ENCODE measurements around the gene ZNF576.
"Not testable (repeated sequence)": the region's sequence is repeated elsewhere in the genome, so short reads cannot be mapped to it uniquely, and the experiment has no call there.

ZNF576 gene

DNA sequence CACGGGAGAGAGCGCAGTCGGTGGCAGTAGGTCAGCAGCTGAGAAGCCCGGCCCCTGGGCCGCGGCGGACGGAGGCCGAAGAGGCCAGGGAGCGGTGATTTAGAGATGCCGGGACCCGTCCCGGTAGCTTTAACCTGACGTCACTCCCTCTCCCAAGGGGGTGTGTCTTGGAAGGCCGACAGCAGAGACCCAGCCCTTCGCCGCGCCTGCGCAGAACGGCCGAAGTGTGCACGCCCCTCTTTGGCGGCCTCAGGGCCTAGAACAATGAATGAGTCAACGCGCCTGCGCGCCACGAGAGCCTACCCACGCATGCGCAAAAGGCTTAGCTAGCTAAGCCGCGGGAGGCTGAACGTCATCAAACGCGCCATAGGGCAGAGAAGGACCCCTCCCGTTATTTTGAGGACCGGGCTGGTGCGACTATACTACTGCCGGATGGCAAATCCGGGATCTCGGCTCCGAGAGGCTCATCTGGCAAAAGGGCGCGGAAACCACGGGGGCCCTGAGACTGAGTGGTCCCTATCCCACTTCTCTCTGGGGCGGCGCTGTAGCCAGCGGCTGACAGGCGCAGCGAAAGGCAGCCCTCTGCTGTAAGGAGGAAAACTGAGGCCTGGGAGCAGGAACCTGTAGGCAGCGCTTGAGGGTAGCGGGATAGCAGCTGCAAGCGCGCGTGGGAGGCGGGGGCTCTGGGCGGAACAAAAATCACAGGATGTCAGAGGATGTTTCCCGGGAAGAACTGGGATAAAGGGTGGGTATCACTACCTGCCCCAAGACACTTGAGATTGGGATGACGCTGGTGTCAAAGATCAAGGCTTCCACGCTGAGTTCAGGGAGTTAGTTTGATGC is at the start of gene ZNF576, which contains the start of gene IRGQ:
Gene ZNF576, plus strand, starts transcription at position 597 of the 843 bp plus-strand sequence. CDS start 514 bp downstream, outside the sequence.
Gene IRGQ, minus strand, starts transcription at position 136 of the 843 bp plus-strand sequence. CDS start 796 bp downstream, outside the sequence.
- DNase-seq: peak; percentile 99

DNA sequence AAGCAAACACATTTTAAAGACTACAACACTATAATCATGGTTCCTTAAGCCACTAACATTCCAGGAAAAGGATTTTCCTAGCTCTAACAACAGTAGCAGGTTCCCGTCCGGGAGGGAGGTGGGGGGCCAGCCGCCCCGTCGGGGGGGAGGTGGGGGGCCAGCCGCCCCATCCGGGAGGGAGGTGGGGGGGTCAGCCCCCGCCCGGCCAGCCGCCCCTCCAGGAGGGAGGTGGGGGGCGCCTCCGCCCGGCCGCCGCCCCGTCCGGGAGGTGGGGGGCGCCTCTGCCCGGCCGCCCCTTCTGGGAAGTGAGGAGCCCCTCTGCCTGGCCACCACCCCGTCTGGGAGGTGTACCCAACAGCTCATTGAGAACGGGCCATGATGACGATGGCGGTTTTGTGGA is 48.5 kb upstream of the ZNF576 start:
- not testable (repeated sequence) for DNase-seq

GRCh38 chr19:43548706-43549105 is 47.7 kb upstream of the ZNF576 start:
- no peak for DNase-seq

DNA sequence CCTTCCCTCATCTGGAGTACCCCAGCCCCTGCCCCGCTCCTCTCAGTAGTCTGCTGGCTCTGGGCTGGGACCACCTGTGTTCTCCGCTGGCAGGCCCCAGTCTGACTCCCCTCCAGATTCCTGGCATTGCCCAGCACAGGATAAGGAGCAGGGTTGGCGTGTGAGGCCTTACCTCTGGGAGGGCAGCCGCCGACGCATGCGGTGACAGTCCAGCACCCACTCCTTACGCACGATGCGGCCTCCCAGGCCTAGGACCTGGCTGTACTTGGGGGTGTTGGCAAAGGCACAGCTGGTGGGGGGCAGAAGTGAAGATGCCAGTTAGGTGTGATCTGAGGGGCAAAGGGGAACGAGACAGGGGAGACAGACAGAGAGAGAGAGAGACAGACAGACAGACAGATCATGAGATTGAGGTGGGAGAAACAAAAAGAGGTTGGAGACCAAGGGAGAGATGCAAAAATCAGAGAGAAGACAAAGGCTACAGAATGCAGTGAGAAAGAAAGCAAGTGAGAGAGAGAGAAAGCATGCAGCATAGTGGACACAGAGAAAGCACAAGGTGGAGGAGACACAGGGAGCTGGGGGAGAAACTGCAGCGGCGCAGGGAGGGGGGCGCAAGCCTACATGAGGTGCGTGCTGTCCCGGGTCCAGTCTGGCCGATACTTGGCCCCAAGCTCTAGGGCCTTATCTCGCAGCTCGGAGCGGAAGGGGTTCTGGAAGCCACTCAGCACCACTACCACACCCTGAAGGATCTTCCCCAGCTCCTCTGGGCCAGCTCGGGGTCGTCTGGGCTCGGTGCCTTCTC is 44.8 kb upstream of the ZNF576 start:
- no peak for DNase-seq

DNA sequence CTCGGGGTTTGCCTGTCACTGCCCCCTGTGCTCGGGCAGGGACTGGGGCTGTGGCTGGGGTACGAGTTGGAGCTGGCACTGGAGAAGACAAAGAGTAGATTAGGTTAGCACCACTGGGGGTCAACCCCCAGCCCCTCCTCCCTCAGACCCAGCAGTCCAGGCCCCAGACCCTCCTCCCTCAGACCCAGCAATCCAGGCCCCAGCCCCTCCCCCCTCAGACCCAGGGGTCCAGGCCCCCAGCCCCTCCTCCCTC is 44.3 kb upstream of the ZNF576 start:
- DNase-seq: no peak

DNA sequence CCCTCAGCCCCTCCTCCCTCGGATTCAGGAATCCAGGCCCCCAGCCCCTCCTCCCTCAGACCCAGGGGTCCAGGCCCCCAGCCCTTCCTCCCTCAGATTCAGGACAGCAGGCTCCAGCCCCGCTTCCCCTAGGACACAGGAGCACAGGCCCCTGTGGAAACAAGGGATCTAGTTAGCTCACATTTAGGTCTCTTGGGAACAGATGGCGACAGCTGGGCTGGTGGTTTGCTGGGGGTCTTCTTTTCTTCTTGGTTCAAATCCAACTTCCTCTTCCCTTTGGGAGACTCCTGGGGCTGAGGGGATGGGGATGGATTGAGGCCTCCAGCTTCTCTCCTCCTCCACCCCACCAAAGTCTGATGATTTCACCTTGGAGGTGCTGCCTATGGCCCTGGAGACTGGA is 43.8 kb upstream of the ZNF576 start:
- DNase-seq: no peak

- DNase-seq: no peak
Measured at GRCh38 chr19:43553656-43554055, 42.7 kb upstream of the ZNF576 start.

DNA sequence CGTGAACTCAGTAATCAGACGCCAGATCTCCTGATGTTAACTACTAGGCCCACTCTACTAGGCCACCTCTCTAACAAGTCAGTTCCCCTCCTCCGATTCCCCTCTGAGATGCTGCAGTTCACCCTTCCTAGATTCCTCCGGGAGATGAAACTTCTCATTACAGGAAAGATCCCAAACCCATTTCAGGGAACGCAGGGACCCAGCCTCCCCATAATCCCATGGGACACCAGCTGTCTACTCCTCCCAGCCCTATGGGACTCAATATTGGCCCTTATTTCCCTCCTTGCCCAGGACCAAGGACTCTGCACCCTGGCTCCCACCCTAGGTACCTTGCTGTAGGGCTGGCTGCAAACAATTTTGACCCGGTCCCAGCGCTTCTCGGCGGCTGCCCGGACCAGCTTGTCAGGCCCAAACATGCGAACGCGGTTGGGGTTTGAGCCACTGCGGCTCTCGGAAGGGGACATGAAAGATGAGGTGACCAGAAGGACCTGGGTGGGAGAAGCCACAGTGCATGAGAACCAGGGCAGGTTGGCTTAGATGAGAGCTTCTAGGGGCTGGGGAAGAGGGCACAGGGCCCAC is 42.0 kb upstream of the ZNF576 start:
- DNase-seq: no peak

- DNase-seq: peak; percentile 59
Measured at GRCh38 chr19:43555185-43555770, 41.1 kb upstream of the ZNF576 start.

GRCh38 chr19:43560687-43561086 is 35.7 kb upstream of the ZNF576 start:
- DNase-seq: peak; percentile 19

DNA sequence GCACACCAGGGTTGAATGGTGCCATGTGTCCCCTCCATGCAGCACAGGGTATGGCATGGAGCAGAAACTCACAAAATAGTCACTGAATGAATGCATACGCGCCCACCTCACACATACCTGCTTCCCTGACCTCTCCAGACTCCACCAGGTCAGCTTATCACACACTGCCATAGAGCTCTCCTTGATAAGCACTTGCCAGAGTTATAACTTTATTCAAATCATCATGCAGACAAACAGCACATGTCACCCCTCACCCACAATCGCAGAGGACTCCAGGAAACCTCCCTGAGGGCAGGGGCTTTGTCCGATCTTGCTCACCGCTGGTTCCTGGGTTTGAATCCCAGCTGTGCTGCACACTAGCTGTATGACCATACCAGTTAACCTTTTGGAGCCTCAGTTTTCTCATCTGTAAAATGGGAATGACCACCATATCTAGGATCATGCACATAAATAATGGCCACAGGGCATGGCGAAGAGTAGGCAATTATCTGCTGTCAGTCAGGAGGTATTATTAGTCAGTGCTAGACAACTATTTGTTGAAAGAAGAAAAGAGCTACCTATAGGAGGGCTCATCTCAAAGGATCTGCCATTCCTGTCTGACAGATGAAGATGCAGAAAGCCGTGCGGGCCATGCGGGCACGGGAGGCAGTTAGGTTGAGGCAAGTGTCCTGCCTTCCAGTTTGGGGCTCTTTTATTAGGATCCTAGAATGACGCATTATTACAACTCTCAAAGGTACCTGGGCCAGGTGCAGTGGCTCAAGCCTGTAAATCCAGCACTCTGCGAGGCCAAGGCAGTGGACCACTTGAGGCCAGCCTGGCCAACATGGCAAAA is 35.0 kb upstream of the ZNF576 start:
- no peak for DNase-seq

DNA sequence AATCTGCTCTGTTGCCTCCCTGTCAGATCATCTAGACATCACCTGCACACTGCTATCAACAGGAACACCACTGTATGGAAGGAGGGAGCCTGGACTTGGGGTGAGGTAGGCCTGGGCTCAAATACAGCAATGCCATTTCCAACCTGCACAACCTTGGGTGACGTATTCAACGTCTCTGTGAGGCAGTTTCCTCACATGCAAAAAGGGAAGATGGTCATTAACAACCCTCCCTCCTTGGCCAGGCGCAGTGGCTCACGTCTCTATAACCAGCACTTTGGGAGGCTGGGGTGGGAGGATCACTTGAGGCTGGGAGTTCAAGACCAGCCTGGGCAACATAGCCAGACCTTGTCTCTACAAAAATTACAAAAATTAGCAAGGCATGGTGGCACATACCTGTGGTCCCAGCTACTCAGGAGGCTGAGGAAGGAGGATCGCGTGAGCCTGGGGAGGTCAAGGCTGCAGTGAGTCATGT is 34.1 kb upstream of the ZNF576 start:
- DNase-seq: no peak

GRCh38 chr19:43562698-43563241 is 33.6 kb upstream of the ZNF576 start:
- peak; percentile 77 for DNase-seq

GRCh38 chr19:43563816-43564457 is 32.5 kb upstream of the ZNF576 start:
- no peak for DNase-seq

DNA sequence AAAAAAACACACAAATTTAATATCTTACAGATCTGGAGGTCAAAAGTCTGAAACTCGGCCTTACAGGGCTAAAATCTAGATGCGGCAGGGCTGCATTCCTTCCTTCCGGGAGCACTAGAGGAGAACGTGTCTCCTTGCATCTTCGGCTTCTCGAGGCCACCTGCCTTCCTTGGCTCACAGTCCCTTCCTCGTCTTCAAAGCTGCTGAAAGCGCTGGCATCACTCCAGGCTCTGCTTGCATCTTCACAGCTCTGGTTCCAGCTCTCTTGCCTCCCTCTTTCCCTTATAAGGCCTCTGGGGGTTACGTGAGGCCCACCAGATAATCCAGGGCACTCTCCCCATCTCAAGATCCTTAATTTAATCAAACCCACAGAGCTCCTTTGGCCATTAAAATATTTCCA is 31.6 kb upstream of the ZNF576 start:
- DNase-seq: no peak

DNA sequence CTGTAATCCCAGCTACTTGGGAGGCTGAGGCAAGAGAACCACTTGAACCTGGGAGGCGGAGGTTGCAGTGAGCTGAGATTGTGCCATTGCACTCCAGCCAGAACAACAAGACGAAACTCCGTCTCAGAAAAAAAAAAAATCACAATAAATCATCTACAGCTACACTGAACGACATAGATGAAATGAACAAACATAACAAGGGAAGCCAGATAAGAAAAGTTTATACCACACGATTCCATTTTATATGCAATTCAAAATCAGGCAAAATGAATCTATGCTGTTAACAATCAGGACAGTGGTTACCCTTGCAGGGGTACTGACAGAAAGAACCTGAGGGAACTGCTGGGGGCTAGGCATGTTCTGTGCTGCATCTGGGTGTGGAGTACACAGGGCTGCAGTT is 26.7 kb upstream of the ZNF576 start:
- DNase-seq: no peak

DNA sequence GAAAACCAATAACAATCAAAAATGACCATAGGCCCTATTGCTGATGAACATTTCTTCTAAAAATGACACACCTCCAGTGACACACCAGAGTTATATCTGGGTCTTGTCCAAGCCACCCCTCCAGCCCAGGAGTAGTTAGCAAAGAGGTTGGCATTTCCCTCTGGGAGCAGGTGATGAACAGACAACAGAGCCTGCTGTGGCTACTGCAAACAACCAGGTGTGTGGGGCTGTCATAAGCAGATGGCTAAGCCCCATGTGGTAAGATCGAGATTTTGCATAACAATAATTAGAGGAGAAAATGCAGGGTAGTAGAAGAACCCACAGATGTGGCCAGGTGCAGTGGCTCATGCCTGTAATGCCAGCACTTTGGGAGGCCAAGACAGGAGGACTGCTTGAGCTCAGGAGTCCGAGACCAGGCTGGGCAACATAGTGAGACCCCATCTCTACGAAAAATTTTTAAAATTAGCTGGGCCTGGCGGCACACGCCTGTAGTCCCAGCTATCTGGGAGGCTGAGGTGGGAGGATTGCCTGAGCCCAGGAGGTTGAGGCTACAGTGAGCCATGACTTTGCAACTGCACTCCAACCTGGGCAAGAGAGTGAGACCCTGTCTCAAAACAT is 26.1 kb upstream of the ZNF576 start:
- no peak for DNase-seq

- DNase-seq: no peak
Measured at GRCh38 chr19:43572171-43572588, 24.2 kb upstream of the ZNF576 start.

- DNase-seq: peak; percentile 14
Measured at GRCh38 chr19:43574424-43575155, 21.8 kb upstream of the ZNF576 start.
